Upper lobe of left lung (tissue), 4 donors: ENCODE results near the gene RNASEH2C.

Source experiments
- CTCF ChIP-seq, 6 experiments: fragments of 450-650 bp in 4 of 6; fragments of 200-600 bp in 2 of 6; sonication (generic) in 2 of 6; IDR thresholded peaks; one replicate each; pipeline ENCODE4 v1.5.1; 2016 to 2019; ENCODE audit warnings: antibody characterized with exemption in 6 of 6
- EP300 ChIP-seq, 4 donors: sonication (generic); formaldehyde crosslinking; IDR thresholded peaks; one replicate each; pipeline ENCODE4 v1.5.1; 2017; ENCODE audit warnings: antibody characterized with exemption in 4 of 4, control low read depth in 2 of 4
- POLR2A ChIP-seq, 4 donors: fragments of 450-650 bp; IDR thresholded peaks; one replicate each; pipeline ENCODE4 v1.5.1; 2016 to 2017; ENCODE audit warnings: antibody characterized with exemption in 4 of 4, mild to moderate bottlenecking in 2 of 4
- POLR2AphosphoS5 ChIP-seq, 2 donors: sonication (generic); formaldehyde crosslinking; IDR thresholded peaks; one replicate each; pipeline ENCODE4 v1.5.1; 2017; ENCODE audit warnings: antibody characterized with exemption in 2 of 2

- TF ChIP-seq CTCF (IDR thresholded peaks at IDR 0.05) (no peak), POLR2AphosphoS5 (IDR thresholded peaks at IDR 0.05) (no peak), POLR2A (IDR thresholded peaks at IDR 0.05) (no peak), EP300 (IDR thresholded peaks at IDR 0.05) (no peak)
Observed at GRCh38 chr11:65703846-65704245, 16.8 kb downstream of the RNASEH2C start.
